ENCODE data around the gene ISLR. TPM values are rescaled to one million over a fixed set of nuclear protein-coding genes. Genes with fewer than 3 reads are reported as not detected.
A peak's percentile ranks its signal among the peaks of the same experiment; 100 is the strongest.

The ISLR gene
- total RNA-seq, 2 donors from 2014 or later, result 36.5 to 70.7 TPM

GRCh38 chr15:74168711-74169126 is 4.8 kb upstream of the ISLR start:
- intact Hi-C loops (cut with DNase I), result no loop called here
- DNase-seq (ENCODE audit: low spot score), result no peak
- H3K27ac ChIP-seq, result no peak overlapping the region
- no peaks in the 10 kb centered on the region for H3K9me3 ChIP-seq
- WGBS, result 43% methylated on average over 3 of the region's 3 CpGs
- no peaks in the 10 kb centered on the region for H3K27me3 ChIP-seq (replicated peaks; ENCODE audit: insufficient read depth)
- TF ChIP-seq POLR2AphosphoS5 (IDR thresholded peaks at IDR 0.05) (no peak), POLR2A (IDR thresholded peaks at IDR 0.05) (no peak), CTCF (IDR thresholded peaks at IDR 0.05) (no peak)
- no peaks in the 10 kb centered on the region for H3K36me3 ChIP-seq
- no peaks in the 10 kb centered on the region for H3K4me1 ChIP-seq (replicated peaks)
- H3K4me3 ChIP-seq, result no peak overlapping the region

DNA sequence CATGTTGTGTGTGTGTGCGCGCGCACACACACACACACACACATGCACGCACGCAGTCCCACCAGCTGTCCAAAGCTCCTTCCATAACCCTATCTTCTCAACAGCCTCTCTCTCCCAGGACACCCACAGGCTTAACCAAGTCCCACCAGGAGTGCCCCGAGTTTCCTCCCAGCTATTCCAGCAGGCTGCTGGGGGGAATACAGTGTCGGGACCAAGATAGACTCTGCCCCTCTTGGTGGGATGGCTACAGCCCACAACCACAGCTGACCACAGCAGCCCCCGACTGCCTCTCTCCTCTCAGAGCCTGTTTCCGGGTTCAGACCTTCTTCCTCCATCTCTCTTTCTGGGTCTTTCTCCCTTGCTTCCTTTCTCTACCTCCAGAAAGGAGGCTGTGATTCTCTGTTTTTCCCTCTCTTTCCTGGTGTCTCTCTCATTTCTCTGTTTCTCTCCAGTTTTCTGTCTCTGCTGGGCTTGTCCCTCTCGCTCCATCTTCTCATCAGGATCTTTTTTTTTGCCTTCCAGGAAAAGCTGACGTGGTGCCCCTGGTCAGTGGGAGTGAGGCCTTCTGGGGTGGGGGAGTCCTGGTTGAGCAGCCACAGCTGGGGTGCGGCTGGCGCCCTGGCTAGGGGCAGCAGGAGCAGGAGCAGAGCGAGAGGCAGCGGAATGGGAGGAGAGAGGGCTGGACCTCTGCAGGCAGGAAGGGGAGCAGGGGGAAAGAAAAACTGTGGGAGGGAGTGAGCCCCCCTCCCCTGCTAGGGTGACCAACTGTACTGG is 3.3 kb upstream of the ISLR start:
- Histone ChIP-seq H3K9me3 (no peaks in the 10 kb centered on the region), H3K27ac (no peak overlapping the region), H3K36me3 (no peaks in the 10 kb centered on the region), H3K4me3 (no peak overlapping the region), H3K4me1 (replicated peaks) (no peaks in the 10 kb centered on the region), H3K27me3 (replicated peaks; ENCODE audit: insufficient read depth) (no peaks in the 10 kb centered on the region)
- DNase-seq (ENCODE audit: low spot score), result no peak
- TF ChIP-seq POLR2AphosphoS5 (IDR thresholded peaks at IDR 0.05), result no peak
- TF ChIP-seq CTCF (IDR thresholded peaks at IDR 0.05), result no peak
- no peak for TF ChIP-seq POLR2A (IDR thresholded peaks at IDR 0.05)
- intact Hi-C loops (cut with DNase I), result no loop called here
- WGBS, result 84% methylated on average over 15 of the region's 15 CpGs

GRCh38 chr15:74170875-74171578 is 2.5 kb upstream of the ISLR start:
- Histone ChIP-seq H3K36me3 (no peaks in the 10 kb centered on the region), H3K4me3 (no peak overlapping the region), H3K27ac (no peak overlapping the region), H3K27me3 (replicated peaks; ENCODE audit: insufficient read depth) (no peaks in the 10 kb centered on the region), H3K4me1 (replicated peaks) (no peaks in the 10 kb centered on the region), H3K9me3 (no peaks in the 10 kb centered on the region)
- intact Hi-C loops (cut with DNase I), result no loop called here
- DNase-seq (ENCODE audit: low spot score), result no peak
- no peak for TF ChIP-seq CTCF (IDR thresholded peaks at IDR 0.05)
- no peak for TF ChIP-seq POLR2A (IDR thresholded peaks at IDR 0.05)
- TF ChIP-seq POLR2AphosphoS5 (IDR thresholded peaks at IDR 0.05), result no peak
- 91% methylated on average over 7 of the region's 7 CpGs for WGBS

GRCh38 chr15:74171965-74172541 is 1.5 kb upstream of the ISLR start:
- TF ChIP-seq POLR2AphosphoS5 (IDR thresholded peaks at IDR 0.05) (no peak), POLR2A (IDR thresholded peaks at IDR 0.05) (no peak), CTCF (IDR thresholded peaks at IDR 0.05) (no peak)
- DNase-seq (ENCODE audit: low spot score), result no peak
- WGBS, result 87% methylated on average over 1 of the region's 1 CpG
- H3K36me3 ChIP-seq, result no peaks in the 10 kb centered on the region
- no peaks in the 10 kb centered on the region for H3K9me3 ChIP-seq
- H3K27ac ChIP-seq, result peak overlapping the region in 1 of 2 donors; percentile 64
- H3K27me3 ChIP-seq (replicated peaks; ENCODE audit: insufficient read depth), result no peaks in the 10 kb centered on the region
- intact Hi-C loops (cut with DNase I), result no loop called here
- H3K4me3 ChIP-seq, result no peak overlapping the region
- H3K4me1 ChIP-seq (replicated peaks), result no peaks in the 10 kb centered on the region
